Stomach smooth muscle (tissue), 2 donors: Measurements from ENCODE around the gene FMO4.

Experiments used
- H3K27ac ChIP-seq: one replicate; pipeline ENCODE4 v1.7.0; 2013; ENCODE audit warnings: mild to moderate bottlenecking, low read length, inconsistent platforms
- H3K27me3 ChIP-seq, 2 donors: one replicate each; pipeline ENCODE4 v1.7.0; 2013; ENCODE audit warnings: low read length in 2 of 2; ENCODE audit not compliant: insufficient read depth in 2 of 2, control insufficient read depth in 1 of 2
- H3K36me3 ChIP-seq, 2 donors: one replicate each; pipeline ENCODE4 v1.7.0; 2013; ENCODE audit warnings: low read length in 2 of 2; ENCODE audit not compliant: control insufficient read depth in 2 of 2, insufficient read depth in 2 of 2
- H3K4me1 ChIP-seq: one replicate; pipeline ENCODE4 v1.7.0; 2013; ENCODE audit warnings: low read length; ENCODE audit not compliant: control insufficient read depth, insufficient read depth
- H3K4me3 ChIP-seq, 2 donors: one replicate each; pipeline ENCODE4 v1.7.0; 2013; ENCODE audit warnings: low read length in 2 of 2
- H3K9ac ChIP-seq, 2 donors: one replicate each; pipeline ENCODE4 v1.7.0; 2013; ENCODE audit warnings: low read length in 2 of 2, mild to moderate bottlenecking in 1 of 2
- H3K9me3 ChIP-seq, 2 donors: one replicate each; pipeline ENCODE4 v1.7.0; 2013; ENCODE audit warnings: low read length in 2 of 2; ENCODE audit not compliant: control insufficient read depth in 2 of 2
- donor health status: healthy.
- donor health status: Pancreatic carcinoma.

Gene FMO4

GRCh38 chr1:171313835-171314320 lies at the start of gene FMO4:
Gene FMO4 (plus strand): TSS chr1:171314183. CDS start chr1:171319826, 5,643 bp downstream.
- peaks cover 0 to 3% of the 10 kb centered on the region in 2 donors for H3K9me3 ChIP-seq
- peak within 1 kb of the TSS; percentile 1 for H3K27ac ChIP-seq
- peaks cover 0 to 2% of the 10 kb centered on the region in 2 donors for H3K36me3 ChIP-seq
- H3K27me3 ChIP-seq = no peaks in the 10 kb centered on the region
- H3K9ac ChIP-seq = peak within 1 kb of the TSS in 1 of 2 donors; percentile 30
- H3K4me3 ChIP-seq = peak within 1 kb of the TSS; percentile 0 to 9
- H3K4me1 ChIP-seq = no peaks in the 10 kb centered on the region

- H3K9me3 ChIP-seq = no peaks in the 10 kb centered on the region
- H3K4me3 ChIP-seq = no peak overlapping the region
- H3K27me3 ChIP-seq = no peaks in the 10 kb centered on the region
- no peak overlapping the region for H3K9ac ChIP-seq
- no peaks in the 10 kb centered on the region for H3K4me1 ChIP-seq
- no peaks in the 10 kb centered on the region for H3K36me3 ChIP-seq
- H3K27ac ChIP-seq = no peak overlapping the region
These were observed 48.3 kb upstream of the FMO4 start for GRCh38 chr1:171265686-171266085.

- no peak overlapping the region for H3K4me3 ChIP-seq
- H3K36me3 ChIP-seq = no peaks in the 10 kb centered on the region
- H3K9ac ChIP-seq = no peak overlapping the region
- no peaks in the 10 kb centered on the region for H3K4me1 ChIP-seq
- H3K9me3 ChIP-seq = no peaks in the 10 kb centered on the region
- H3K27me3 ChIP-seq = no peaks in the 10 kb centered on the region
- H3K27ac ChIP-seq = no peak overlapping the region
These were observed 47.1 kb upstream of the FMO4 start for GRCh38 chr1:171266930-171267329.

- Histone ChIP-seq H3K36me3 (no peaks in the 10 kb centered on the region), H3K9ac (no peak overlapping the region), H3K9me3 (no peaks in the 10 kb centered on the region), H3K27me3 (no peaks in the 10 kb centered on the region), H3K27ac (no peak overlapping the region), H3K4me1 (no peaks in the 10 kb centered on the region), H3K4me3 (no peak overlapping the region)
These were observed 46.6 kb upstream of the FMO4 start for GRCh38 chr1:171267391-171267790.

GRCh38 chr1:171270806-171271205 lies 43.2 kb upstream of the FMO4 start:
- Histone ChIP-seq H3K9ac (no peak overlapping the region), H3K9me3 (no peaks in the 10 kb centered on the region), H3K4me1 (no peaks in the 10 kb centered on the region), H3K4me3 (no peak overlapping the region), H3K27ac (no peak overlapping the region), H3K27me3 (no peaks in the 10 kb centered on the region), H3K36me3 (no peaks in the 10 kb centered on the region)

GRCh38 chr1:171277534-171277933 lies 36.4 kb upstream of the FMO4 start:
- Histone ChIP-seq H3K4me3 (no peak overlapping the region), H3K36me3 (no peaks in the 10 kb centered on the region), H3K27ac (no peak overlapping the region), H3K9me3 (no peaks in the 10 kb centered on the region), H3K9ac (no peak overlapping the region), H3K27me3 (no peaks in the 10 kb centered on the region), H3K4me1 (no peaks in the 10 kb centered on the region)

- no peaks in the 10 kb centered on the region for H3K27me3 ChIP-seq
- H3K36me3 ChIP-seq = no peaks in the 10 kb centered on the region
- no peak overlapping the region for H3K9ac ChIP-seq
- no peaks in the 10 kb centered on the region for H3K4me1 ChIP-seq
- no peak overlapping the region for H3K4me3 ChIP-seq
- no peak overlapping the region for H3K27ac ChIP-seq
- no peaks in the 10 kb centered on the region for H3K9me3 ChIP-seq
These were observed 34.7 kb upstream of the FMO4 start for GRCh38 chr1:171279234-171279633.

- H3K4me3 ChIP-seq = no peak overlapping the region
- H3K4me1 ChIP-seq = no peaks in the 10 kb centered on the region
- no peak overlapping the region for H3K9ac ChIP-seq
- no peak overlapping the region for H3K27ac ChIP-seq
- H3K9me3 ChIP-seq = no peaks in the 10 kb centered on the region
- no peaks in the 10 kb centered on the region for H3K36me3 ChIP-seq
- H3K27me3 ChIP-seq = no peaks in the 10 kb centered on the region
These were observed 34.3 kb upstream of the FMO4 start for GRCh38 chr1:171279678-171280077.

GRCh38 chr1:171280599-171280998 lies 33.4 kb upstream of the FMO4 start:
- Histone ChIP-seq H3K9ac (no peak overlapping the region), H3K27me3 (no peaks in the 10 kb centered on the region), H3K36me3 (no peaks in the 10 kb centered on the region), H3K4me3 (no peak overlapping the region), H3K4me1 (no peaks in the 10 kb centered on the region), H3K27ac (no peak overlapping the region), H3K9me3 (no peaks in the 10 kb centered on the region)

GRCh38 chr1:171286032-171286705 lies 27.8 kb upstream of the FMO4 start:
- no peaks in the 10 kb centered on the region for H3K27me3 ChIP-seq
- H3K4me1 ChIP-seq = no peaks in the 10 kb centered on the region
- no peaks in the 10 kb centered on the region for H3K9me3 ChIP-seq
- no peak overlapping the region for H3K9ac ChIP-seq
- no peak overlapping the region for H3K27ac ChIP-seq
- H3K4me3 ChIP-seq = no peak overlapping the region
- H3K36me3 ChIP-seq = no peaks in the 10 kb centered on the region

GRCh38 chr1:171290621-171291020 lies 23.4 kb upstream of the FMO4 start:
- no peaks in the 10 kb centered on the region for H3K27me3 ChIP-seq
- no peak overlapping the region for H3K4me3 ChIP-seq
- no peaks in the 10 kb centered on the region for H3K9me3 ChIP-seq
- no peak overlapping the region for H3K27ac ChIP-seq
- H3K4me1 ChIP-seq = no peaks in the 10 kb centered on the region
- no peaks in the 10 kb centered on the region for H3K36me3 ChIP-seq
- no peak overlapping the region for H3K9ac ChIP-seq
